Measurements from ENCODE around the gene ESPNL. TPM values are rescaled to one million over a fixed set of nuclear protein-coding genes. Genes with fewer than 3 reads are reported as not detected.
"Not testable (repeated sequence)": the region's sequence is repeated elsewhere in the genome, so short reads cannot be mapped to it uniquely, and the experiment has no call there.

The ESPNL gene
- total RNA-seq, 2 experiments from 2014 or later, result not detected

GRCh38 chr2:238114851-238115660 lies 14.9 kb downstream of the ESPNL start:
- Mint-ChIP-seq H3K4me3 (no peak overlapping the region), H3K36me3 (peaks cover 3% of the 10 kb centered on the region), H3K27me3 (no peaks in the 10 kb centered on the region), H3K4me1 (no peaks in the 10 kb centered on the region), H3K9me3 (peaks cover 10% of the 10 kb centered on the region), H3K27ac (no peak overlapping the region)
- DNase-seq, result no peak

GRCh38 chr2:238115709-238116108 lies 15.6 kb downstream of the ESPNL start:
- H3K4me1 Mint-ChIP-seq, H3K9me3 Mint-ChIP-seq, H3K36me3 Mint-ChIP-seq, H3K27me3 Mint-ChIP-seq, H3K27ac Mint-ChIP-seq, DNase-seq, H3K4me3 Mint-ChIP-seq: not testable (repeated sequence)

- no peak overlapping the region for H3K4me3 Mint-ChIP-seq
Measured at GRCh38 chr2:238116298-238117198, 16.4 kb downstream of the ESPNL start.

GRCh38 chr2:238117199-238118154 lies 17.3 kb downstream of the ESPNL start:
- Mint-ChIP-seq H3K9me3 (peaks cover 8% of the 10 kb centered on the region), H3K36me3 (peaks cover 3% of the 10 kb centered on the region), H3K27ac (no peak overlapping the region), H3K27me3 (no peaks in the 10 kb centered on the region), H3K4me3 (no peak overlapping the region), H3K4me1 (no peaks in the 10 kb centered on the region)
- DNase-seq, result no peak

More at GRCh38 chr2:238116298-238117198, 16.4 kb downstream of the ESPNL start:
- H3K27ac Mint-ChIP-seq, result no peak overlapping the region
- H3K4me1 Mint-ChIP-seq, result no peaks in the 10 kb centered on the region
- no peak for DNase-seq
- H3K36me3 Mint-ChIP-seq, result peaks cover 3% of the 10 kb centered on the region
- no peaks in the 10 kb centered on the region for H3K27me3 Mint-ChIP-seq
- peaks cover 10% of the 10 kb centered on the region for H3K9me3 Mint-ChIP-seq

GRCh38 chr2:238119756-238120462 lies 19.8 kb downstream of the ESPNL start:
- DNase-seq, result no peak
- H3K27ac Mint-ChIP-seq, result no peak overlapping the region
- no peaks in the 10 kb centered on the region for H3K36me3 Mint-ChIP-seq
- no peaks in the 10 kb centered on the region for H3K9me3 Mint-ChIP-seq
- no peaks in the 10 kb centered on the region for H3K4me1 Mint-ChIP-seq
- no peaks in the 10 kb centered on the region for H3K27me3 Mint-ChIP-seq
- H3K4me3 Mint-ChIP-seq, result no peak overlapping the region

GRCh38 chr2:238120463-238121298 lies 20.5 kb downstream of the ESPNL start:
- no peaks in the 10 kb centered on the region for H3K4me1 Mint-ChIP-seq
- no peaks in the 10 kb centered on the region for H3K27me3 Mint-ChIP-seq
- H3K9me3 Mint-ChIP-seq, result no peaks in the 10 kb centered on the region
- no peak overlapping the region for H3K4me3 Mint-ChIP-seq
- H3K36me3 Mint-ChIP-seq, result no peaks in the 10 kb centered on the region
- H3K27ac Mint-ChIP-seq, result no peak overlapping the region
- no peak for DNase-seq

- Mint-ChIP-seq H3K36me3 (no peaks in the 10 kb centered on the region), H3K27me3 (no peaks in the 10 kb centered on the region), H3K9me3 (no peaks in the 10 kb centered on the region), H3K27ac (no peak overlapping the region), H3K4me3 (no peak overlapping the region), H3K4me1 (no peaks in the 10 kb centered on the region)
- DNase-seq, result no peak
Measured at GRCh38 chr2:238121511-238122286, 21.6 kb downstream of the ESPNL start.

GRCh38 chr2:238122287-238123217 lies 22.4 kb downstream of the ESPNL start:
- no peak for DNase-seq
- Mint-ChIP-seq H3K4me1 (no peaks in the 10 kb centered on the region), H3K36me3 (no peaks in the 10 kb centered on the region), H3K9me3 (no peaks in the 10 kb centered on the region), H3K4me3 (no peak overlapping the region), H3K27me3 (no peaks in the 10 kb centered on the region), H3K27ac (no peak overlapping the region)

- H3K27ac Mint-ChIP-seq, result no peak overlapping the region
- no peaks in the 10 kb centered on the region for H3K9me3 Mint-ChIP-seq
- H3K27me3 Mint-ChIP-seq, result no peaks in the 10 kb centered on the region
- H3K4me3 Mint-ChIP-seq, result no peak overlapping the region
- no peak for DNase-seq
- no peaks in the 10 kb centered on the region for H3K4me1 Mint-ChIP-seq
- no peaks in the 10 kb centered on the region for H3K36me3 Mint-ChIP-seq
Measured at GRCh38 chr2:238123218-238123971, 23.3 kb downstream of the ESPNL start.

- Mint-ChIP-seq H3K9me3 (no peaks in the 10 kb centered on the region), H3K27me3 (no peaks in the 10 kb centered on the region), H3K27ac (no peak overlapping the region), H3K4me1 (no peaks in the 10 kb centered on the region), H3K36me3 (no peaks in the 10 kb centered on the region), H3K4me3 (no peak overlapping the region)
- no peak for DNase-seq
Measured at GRCh38 chr2:238123991-238124470, 23.9 kb downstream of the ESPNL start.

GRCh38 chr2:238124488-238125126 lies 24.5 kb downstream of the ESPNL start:
- H3K4me3 Mint-ChIP-seq, result no peak overlapping the region
- no peaks in the 10 kb centered on the region for H3K36me3 Mint-ChIP-seq
- no peaks in the 10 kb centered on the region for H3K27me3 Mint-ChIP-seq
- no peaks in the 10 kb centered on the region for H3K4me1 Mint-ChIP-seq
- no peak overlapping the region for H3K27ac Mint-ChIP-seq
- no peaks in the 10 kb centered on the region for H3K9me3 Mint-ChIP-seq
- DNase-seq, result no peak
